BLaER1 (cell line): ENCODE data around the gene SYTL3.
"Not testable (repeated sequence)": the region's sequence is repeated elsewhere in the genome, so short reads cannot be mapped to it uniquely, and the experiment has no call there.

ENCODE experiments used
- H3K27ac ChIP-seq: shearing (Covaris generic); formaldehyde crosslinking; 2 replicates; pipeline ENCODE4 v1.8.1; 2022
- H3K27me3 ChIP-seq: shearing (Covaris generic); formaldehyde crosslinking; 2 replicates; pipeline ENCODE4 v1.8.1; 2022
- H3K36me3 ChIP-seq: shearing (Covaris generic); formaldehyde crosslinking; 2 replicates; pipeline ENCODE4 v1.8.1; 2022
- H3K4me1 ChIP-seq: shearing (Covaris generic); formaldehyde crosslinking; 2 replicates; pipeline ENCODE4 v1.8.1; 2022
- H3K4me2 ChIP-seq: shearing (Covaris generic); formaldehyde crosslinking; 2 replicates; pipeline ENCODE4 v1.8.1; 2022
- H3K4me3 ChIP-seq: shearing (Covaris generic); formaldehyde crosslinking; 2 replicates; pipeline ENCODE4 v1.8.1; 2022
- H3K9ac ChIP-seq: shearing (Covaris generic); formaldehyde crosslinking; 2 replicates; pipeline ENCODE4 v1.8.1; 2022
- H3K9me3 ChIP-seq: shearing (Covaris generic); formaldehyde crosslinking; 2 replicates; pipeline ENCODE4 v1.8.1; 2022
- H4K20me1 ChIP-seq: shearing (Covaris generic); formaldehyde crosslinking; 2 replicates; pipeline ENCODE4 v1.8.1; 2022
- Cebpa-rat ChIP-seq: shearing (Covaris generic); IDR thresholded peaks from 2 replicates; pipeline ENCODE4 v1.8.1; 2022

SYTL3 gene

GRCh38 chr6:158661156-158661685 lies 11.4 kb downstream of the SYTL3 start:
- Histone ChIP-seq H3K27ac (no peak overlapping the region), H4K20me1 (no peaks in the 10 kb centered on the region; the same call in 1 of the 2 replicates), H3K36me3 (no peaks in the 10 kb centered on the region), H3K4me2 (no peak overlapping the region), H3K4me3 (no peak overlapping the region), H3K9me3 (no peaks in the 10 kb centered on the region), H3K9ac (no peak overlapping the region), H3K4me1 (peaks cover 6% of the 10 kb centered on the region; the same call in 1 of the 2 replicates), H3K27me3 (peaks cover 48% of the 10 kb centered on the region)
- no peak for TF ChIP-seq Cebpa-rat

DNA sequence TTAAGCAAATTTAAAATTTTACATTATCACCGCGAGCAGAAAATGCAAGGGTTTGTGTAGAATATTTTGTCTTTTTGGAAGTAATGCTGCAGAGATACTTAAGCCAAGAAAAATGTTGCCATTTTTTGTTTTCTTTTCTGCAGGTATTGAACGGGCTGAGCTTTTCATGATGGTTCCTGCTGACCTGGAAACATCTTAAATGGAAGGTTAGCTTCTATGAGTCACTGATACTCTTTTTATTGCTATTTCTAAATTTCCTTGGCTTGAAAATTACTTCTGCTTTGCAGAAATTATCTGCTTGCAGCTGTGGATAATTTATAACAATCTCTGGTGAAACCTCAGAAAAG lies 12.7 kb downstream of the SYTL3 start:
- H3K36me3 ChIP-seq: no peaks in the 10 kb centered on the region
- H3K27me3 ChIP-seq: peaks cover 61% of the 10 kb centered on the region
- peaks cover 11% of the 10 kb centered on the region; the same call in 1 of the 2 replicates for H3K4me1 ChIP-seq
- no peak overlapping the region for H3K4me2 ChIP-seq
- no peak for TF ChIP-seq Cebpa-rat
- H3K27ac ChIP-seq: no peak overlapping the region
- H3K9ac ChIP-seq: no peak overlapping the region
- H3K9me3 ChIP-seq: no peaks in the 10 kb centered on the region
- H3K4me3 ChIP-seq: no peak overlapping the region
- peaks cover 6% of the 10 kb centered on the region; the same call in 1 of the 2 replicates for H4K20me1 ChIP-seq

DNA sequence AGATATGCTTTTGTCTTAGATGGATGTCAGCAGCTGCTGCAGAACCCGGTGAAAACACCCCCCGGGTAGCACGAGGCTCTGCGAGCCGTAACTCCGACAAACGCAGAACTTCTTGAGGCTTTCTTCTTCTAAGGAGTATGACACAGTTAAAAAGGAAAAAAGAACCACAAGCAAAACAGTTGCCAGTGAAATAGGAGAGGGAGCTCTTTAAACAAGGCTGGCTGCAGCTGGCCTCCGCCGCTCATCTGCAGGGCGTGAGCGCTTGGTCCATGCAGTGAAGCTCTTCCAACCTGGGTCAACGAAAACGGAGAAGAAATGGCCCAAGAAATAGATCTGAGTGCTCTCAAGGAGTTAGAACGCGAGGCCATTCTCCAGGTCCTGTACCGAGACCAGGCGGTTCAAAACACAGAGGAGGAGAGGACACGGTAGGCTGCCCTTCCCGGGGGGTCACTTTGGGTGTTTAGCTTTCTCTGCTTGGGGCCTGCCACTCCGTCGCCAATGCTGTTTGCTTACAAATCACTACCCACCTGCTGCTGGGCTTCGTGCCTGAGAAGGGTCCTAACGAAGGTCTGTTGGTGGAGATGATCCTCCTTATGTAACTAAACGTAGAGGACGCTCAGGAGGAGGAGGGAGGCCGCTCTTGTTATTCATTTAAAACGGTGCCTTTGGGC lies 13.2 kb downstream of the SYTL3 start:
- no peak for TF ChIP-seq Cebpa-rat
- H3K9ac ChIP-seq: no peak overlapping the region
- H3K9me3 ChIP-seq: no peaks in the 10 kb centered on the region
- H3K4me1 ChIP-seq: peaks cover 11% of the 10 kb centered on the region; the same call in 1 of the 2 replicates
- H3K4me3 ChIP-seq: no peak overlapping the region
- no peak overlapping the region for H3K27ac ChIP-seq
- H3K27me3 ChIP-seq: peaks cover 66% of the 10 kb centered on the region
- peak overlapping the region; percentile 17; the same call in 1 of the 2 replicates for H3K4me2 ChIP-seq
- no peaks in the 10 kb centered on the region for H3K36me3 ChIP-seq
- H4K20me1 ChIP-seq: peaks cover 6% of the 10 kb centered on the region; the same call in 1 of the 2 replicates

DNA sequence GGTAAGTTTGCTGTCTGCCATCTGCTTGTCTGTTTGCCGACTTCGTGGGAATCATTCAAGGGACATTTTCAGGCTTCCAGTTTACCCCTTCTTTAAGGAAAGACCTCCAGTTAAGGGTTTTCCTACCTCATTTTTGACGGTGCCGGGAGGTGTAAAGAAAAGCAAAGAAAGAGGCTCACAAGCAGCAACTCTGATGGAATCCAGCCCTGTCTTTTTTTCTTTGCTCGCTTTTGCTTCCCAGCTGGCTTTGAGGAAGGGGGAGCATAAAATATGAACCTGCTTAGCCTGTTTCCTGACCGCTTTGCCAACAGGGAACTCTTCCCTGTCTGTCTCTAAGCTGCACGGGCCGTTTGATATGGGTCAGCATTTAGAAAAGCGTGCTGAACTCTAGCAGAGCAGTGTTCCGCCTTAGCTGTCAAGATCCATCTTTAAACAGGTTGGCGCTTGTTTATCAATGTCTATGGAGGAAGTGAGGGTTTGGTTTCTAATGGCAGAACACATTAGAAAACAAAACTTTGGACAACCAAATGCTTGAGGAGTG lies 13.8 kb downstream of the SYTL3 start:
- H3K27me3 ChIP-seq: peaks cover 72% of the 10 kb centered on the region
- no peak overlapping the region for H3K27ac ChIP-seq
- TF ChIP-seq Cebpa-rat: no peak
- H3K4me3 ChIP-seq: no peak overlapping the region
- H3K4me1 ChIP-seq: peaks cover 11% of the 10 kb centered on the region; the same call in 1 of the 2 replicates
- no peak overlapping the region for H3K9ac ChIP-seq
- H3K9me3 ChIP-seq: no peaks in the 10 kb centered on the region
- peaks cover 6% of the 10 kb centered on the region; the same call in 1 of the 2 replicates for H4K20me1 ChIP-seq
- H3K4me2 ChIP-seq: no peak overlapping the region
- H3K36me3 ChIP-seq: no peaks in the 10 kb centered on the region

- Histone ChIP-seq H3K4me2 (no peak overlapping the region), H3K4me1 (peaks cover 11% of the 10 kb centered on the region; the same call in 1 of the 2 replicates), H3K36me3 (no peaks in the 10 kb centered on the region), H3K27ac (no peak overlapping the region), H3K27me3 (peaks cover 81% of the 10 kb centered on the region), H3K9ac (no peak overlapping the region), H4K20me1 (peaks cover 6% of the 10 kb centered on the region; the same call in 1 of the 2 replicates), H3K4me3 (no peak overlapping the region), H3K9me3 (no peaks in the 10 kb centered on the region)
- TF ChIP-seq Cebpa-rat: no peak
Observed at GRCh38 chr6:158665332-158665731, 15.5 kb downstream of the SYTL3 start.

- no peaks in the 10 kb centered on the region for H3K36me3 ChIP-seq
- no peak overlapping the region for H3K27ac ChIP-seq
- H3K9me3 ChIP-seq: no peaks in the 10 kb centered on the region
- H3K9ac ChIP-seq: no peak overlapping the region
- H3K4me2 ChIP-seq: no peak overlapping the region
- TF ChIP-seq Cebpa-rat: no peak
- peaks cover 11% of the 10 kb centered on the region; the same call in 1 of the 2 replicates for H3K4me1 ChIP-seq
- H3K4me3 ChIP-seq: no peak overlapping the region
- H4K20me1 ChIP-seq: peaks cover 6% of the 10 kb centered on the region; the same call in 1 of the 2 replicates
- peaks cover 76% of the 10 kb centered on the region for H3K27me3 ChIP-seq
Observed at GRCh38 chr6:158666628-158667359, 16.9 kb downstream of the SYTL3 start.

GRCh38 chr6:158667360-158667981 lies 17.6 kb downstream of the SYTL3 start:
- Histone ChIP-seq H3K4me1 (peaks cover 11% of the 10 kb centered on the region; the same call in 1 of the 2 replicates), H4K20me1 (peaks cover 6% of the 10 kb centered on the region; the same call in 1 of the 2 replicates), H3K4me2 (no peak overlapping the region), H3K4me3 (no peak overlapping the region), H3K27ac (no peak overlapping the region), H3K9me3 (no peaks in the 10 kb centered on the region), H3K36me3 (no peaks in the 10 kb centered on the region), H3K9ac (no peak overlapping the region), H3K27me3 (peaks cover 69% of the 10 kb centered on the region)
- no peak for TF ChIP-seq Cebpa-rat

DNA sequence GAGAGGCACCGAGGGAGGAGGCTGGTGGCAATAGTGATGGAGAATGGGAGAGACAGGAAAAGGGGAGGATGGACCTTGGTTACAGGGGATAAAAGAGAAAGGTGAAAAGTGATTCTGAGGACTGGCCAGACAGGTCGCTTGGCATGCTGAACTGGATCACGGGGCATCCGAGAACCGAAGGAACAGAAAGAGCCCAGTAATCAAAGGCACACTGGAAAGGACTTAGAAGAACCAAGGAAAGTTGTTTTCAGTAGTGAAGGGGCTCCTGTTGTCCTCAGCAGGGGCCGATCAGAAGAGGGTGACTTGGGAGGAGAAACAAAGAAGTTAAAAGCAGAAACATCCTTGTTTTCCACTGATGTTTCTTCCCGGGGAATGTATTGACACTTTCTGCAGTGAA lies 18.9 kb downstream of the SYTL3 start:
- H3K4me2 ChIP-seq: no peak overlapping the region

GRCh38 chr6:158669145-158670035 lies 19.5 kb downstream of the SYTL3 start:
- H3K27ac ChIP-seq: no peak overlapping the region
- H3K27me3 ChIP-seq: peaks cover 50% of the 10 kb centered on the region
- peaks cover 6% of the 10 kb centered on the region; the same call in 1 of the 2 replicates for H4K20me1 ChIP-seq
- H3K4me1 ChIP-seq: peaks cover 6% of the 10 kb centered on the region; the same call in 1 of the 2 replicates
- no peak overlapping the region for H3K9ac ChIP-seq
- TF ChIP-seq Cebpa-rat: no peak
- H3K9me3 ChIP-seq: no peaks in the 10 kb centered on the region
- H3K4me3 ChIP-seq: no peak overlapping the region
- H3K4me2 ChIP-seq: no peak overlapping the region
- no peaks in the 10 kb centered on the region for H3K36me3 ChIP-seq

More for the DNA sequence above, 18.9 kb downstream of the SYTL3 start:
- no peak overlapping the region for H3K9ac ChIP-seq
- H3K4me3 ChIP-seq: no peak overlapping the region
- TF ChIP-seq Cebpa-rat: no peak
- peaks cover 6% of the 10 kb centered on the region; the same call in 1 of the 2 replicates for H3K4me1 ChIP-seq
- peaks cover 6% of the 10 kb centered on the region; the same call in 1 of the 2 replicates for H4K20me1 ChIP-seq
- H3K9me3 ChIP-seq: no peaks in the 10 kb centered on the region
- no peak overlapping the region for H3K27ac ChIP-seq
- H3K27me3 ChIP-seq: peaks cover 57% of the 10 kb centered on the region
- no peaks in the 10 kb centered on the region for H3K36me3 ChIP-seq

DNA sequence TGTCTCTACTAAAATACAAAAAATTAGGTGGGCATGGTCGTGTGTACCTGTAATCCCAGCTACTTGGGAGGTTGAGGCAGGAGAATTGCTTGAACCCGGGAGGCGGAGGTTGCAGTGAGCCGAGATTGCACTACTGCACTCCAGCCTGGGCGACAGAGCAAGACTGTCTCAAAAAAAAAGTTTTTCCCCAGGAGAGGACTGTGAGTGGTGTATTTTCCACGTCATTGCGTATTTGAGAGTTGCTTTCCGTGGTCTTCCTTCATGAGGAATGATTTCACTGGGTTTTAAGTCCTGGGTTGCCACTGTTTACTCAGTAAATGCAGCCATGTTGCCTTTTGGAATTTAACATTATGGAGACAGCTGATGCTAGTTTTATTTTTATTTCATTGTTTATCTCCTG lies 22.3 kb downstream of the SYTL3 start:
- not testable (repeated sequence) for H3K4me3 ChIP-seq, H4K20me1 ChIP-seq, H3K27ac ChIP-seq, H3K4me1 ChIP-seq, H3K9me3 ChIP-seq, H3K4me2 ChIP-seq, H3K9ac ChIP-seq, H3K36me3 ChIP-seq
- H3K27me3 ChIP-seq: peaks cover 25% of the 10 kb centered on the region
